CD8-positive, alpha-beta memory T cell (primary cell): ENCODE measurements around the gene CRIP2. TPM values are rescaled to one million over a fixed set of nuclear protein-coding genes. Genes with fewer than 3 reads are reported as not detected.

Experiments
- CTCF ChIA-PET: fragments of 350-600 bp; sonication (Branson Sonifier 250); formaldehyde crosslinking; loops from one replicate; lab custom pipeline; 2021; ENCODE audit warnings: antibody characterized with exemption; lab: Charles Lee
- POLR2A ChIA-PET: fragments of 350-600 bp; sonication (Branson Sonifier 250); formaldehyde crosslinking; loops from one replicate; lab custom pipeline; 2021; ENCODE audit warnings: antibody characterized with exemption; lab: Charles Lee
- DNase-seq, 5 donors: peaks; one replicate each; pipeline versions ENCODE4 v3.0.0 to v3.0.0-alpha.2; 2020 to 2022; ENCODE audit warnings: mixed read lengths in 1 of 5
- H3K27ac ChIP-seq: one replicate; pipeline ENCODE4 v1.7.0; 2013; ENCODE audit warnings: low read depth, mild to moderate bottlenecking, low read length, moderate library complexity
- H3K27me3 ChIP-seq: 2 replicates; pipeline ENCODE4 v1.7.0; 2013; ENCODE audit warnings: low read length, mild to moderate bottlenecking; ENCODE audit not compliant: insufficient read depth, poor library complexity, severe bottlenecking
- H3K36me3 ChIP-seq: 2 replicates; pipeline ENCODE4 v1.7.0; 2013; ENCODE audit warnings: mild to moderate bottlenecking, low read length, moderate library complexity; ENCODE audit not compliant: insufficient read depth
- H3K4me1 ChIP-seq: 2 replicates; pipeline ENCODE4 v1.7.0; 2013; ENCODE audit warnings: mild to moderate bottlenecking, low read length, moderate library complexity; ENCODE audit not compliant: insufficient read depth
- H3K4me3 ChIP-seq: 2 replicates; pipeline ENCODE4 v1.7.0; 2013; ENCODE audit warnings: mild to moderate bottlenecking, low read length
- H3K9me3 ChIP-seq: 2 replicates; pipeline ENCODE4 v1.7.0; 2013; ENCODE audit warnings: mild to moderate bottlenecking, low read length
- H3K27ac Mint-ChIP-seq, 8 donors: one replicate each; pipeline ENCODE4 v1.8.0; 2020 to 2021; ENCODE audit warnings: mixed read lengths in 8 of 8, mild to moderate bottlenecking in 6 of 8, inconsistent platforms in 3 of 8, moderate library complexity in 3 of 8
- H3K27me3 Mint-ChIP-seq, 2 donors: one replicate each; pipeline ENCODE4 v1.8.0; 2020 to 2021; ENCODE audit warnings: mixed read lengths in 2 of 2, mild to moderate bottlenecking in 1 of 2, moderate library complexity in 1 of 2
- H3K36me3 Mint-ChIP-seq, 3 donors: one replicate each; pipeline ENCODE4 v1.8.0; 2020 to 2021; ENCODE audit warnings: mixed read lengths in 3 of 3, inconsistent platforms in 1 of 3, mild to moderate bottlenecking in 1 of 3
- H3K4me1 Mint-ChIP-seq, 3 donors: one replicate each; pipeline ENCODE4 v1.8.0; 2020 to 2021; ENCODE audit warnings: mixed read lengths in 3 of 3, inconsistent platforms in 1 of 3, mild to moderate bottlenecking in 1 of 3
- H3K4me3 Mint-ChIP-seq, 7 donors: one replicate each; pipeline ENCODE4 v1.8.0; 2020 to 2021; ENCODE audit warnings: mixed read lengths in 7 of 7, mild to moderate bottlenecking in 6 of 7, moderate library complexity in 4 of 7, inconsistent platforms in 2 of 7
- H3K9me3 Mint-ChIP-seq, 5 donors: one replicate each; pipeline ENCODE4 v1.8.0; 2020 to 2022; ENCODE audit warnings: mixed read lengths in 5 of 5, mild to moderate bottlenecking in 3 of 5, moderate library complexity in 2 of 5, inconsistent platforms in 1 of 5
- polyA plus RNA-seq: library from polyadenylated mRNA; unstranded; fragments of 300-500 nt; fragmentation: Illumina TruSeq; gene quantifications from one replicate; pipeline ENCODE4 v1.2.3, GENCODE V29; 2021
- total RNA-seq, 2 experiments: library from RNA; stranded (reverse); gene quantifications; one replicate each; pipeline ENCODE4 v1.2.3, GENCODE V29; 2021

CRIP2 gene
- total and polyA plus RNA-seq, 3 experiments from 2014 or later, result 2.7 to 31.5 (median 4.5) TPM

GRCh38 chr14:105528586-105529318 lies 54.1 kb downstream of the CRIP2 start:
- H3K27ac ChIP-seq, result no peak overlapping the region
- Mint-ChIP-seq H3K27me3 (peaks cover 11 to 18% of the 10 kb centered on the region in 2 donors), H3K36me3 (no peaks in the 10 kb centered on the region), H3K9me3 (peaks cover 0 to 2% (median 0%) of the 10 kb centered on the region in 5 donors), H3K27ac (peak overlapping the region in 4 of 8 donors; percentile 63 to 78 (median 69)), H3K4me3 (peak overlapping the region; percentile 74 to 86 (median 80)), H3K4me1 (peaks cover 4 to 38% (median 7%) of the 10 kb centered on the region in 3 donors)
- DNase-seq, result peak in 2 of 5 donors; percentile 18 to 44
- peaks cover 26% of the 10 kb centered on the region for H3K4me1 ChIP-seq
- ChIA-PET POLR2A (interaction anchor here (0.6 to 1.6 kb wide), 2 partner anchors 39 to 467 kb away, joined by 3 to 10 read pairs; no protein-coding TSS in a partner anchor), CTCF (interaction anchor here (0.7 to 3.8 kb wide), 10 partner anchors 9 to 158 kb away, joined by 3 to 19 read pairs (median 6); no protein-coding TSS in a partner anchor)
- H3K27me3 ChIP-seq, result peaks cover 17% of the 10 kb centered on the region
- no peaks in the 10 kb centered on the region for H3K9me3 ChIP-seq
- H3K36me3 ChIP-seq, result no peaks in the 10 kb centered on the region
- peak overlapping the region; percentile 53 for H3K4me3 ChIP-seq

DNA sequence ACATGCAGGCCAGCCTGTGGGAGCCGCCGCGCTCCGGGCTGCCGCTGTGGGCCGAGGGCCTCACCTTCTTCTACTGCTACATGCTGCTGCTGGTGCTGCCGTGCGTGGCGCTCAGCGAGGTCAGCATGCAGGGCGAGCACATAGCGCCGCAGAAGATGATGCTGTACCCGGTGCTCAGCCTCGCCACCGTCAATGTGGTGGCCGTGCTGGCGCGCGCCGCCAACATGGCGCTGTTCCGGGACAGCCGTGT lies 54.6 kb downstream of the CRIP2 start:
- peaks cover 4 to 38% (median 7%) of the 10 kb centered on the region in 3 donors for H3K4me1 Mint-ChIP-seq
- no peaks in the 10 kb centered on the region for H3K36me3 Mint-ChIP-seq
- peaks cover 17% of the 10 kb centered on the region for H3K27me3 ChIP-seq
- peak overlapping the region in 2 of 8 donors; percentile 74 to 78 for H3K27ac Mint-ChIP-seq
- POLR2A ChIA-PET, result interaction anchor here (0.6 to 1.6 kb wide), 2 partner anchors 40 to 572 kb away, joined by 3 to 10 read pairs; no protein-coding TSS in a partner anchor
- H3K9me3 Mint-ChIP-seq, result peaks cover 0 to 2% (median 0%) of the 10 kb centered on the region in 5 donors
- peak in 1 of 5 donors; percentile 36 for DNase-seq
- CTCF ChIA-PET, result interaction anchor here (1.9 to 3.8 kb wide), 3 partner anchors 8 to 47 kb away, joined by 6 to 19 read pairs (median 11); no protein-coding TSS in a partner anchor
- peak overlapping the region; percentile 53 for H3K4me3 ChIP-seq
- no peaks in the 10 kb centered on the region for H3K9me3 ChIP-seq
- H3K4me1 ChIP-seq, result peaks cover 26% of the 10 kb centered on the region
- peaks cover 11 to 18% of the 10 kb centered on the region in 2 donors for H3K27me3 Mint-ChIP-seq
- H3K36me3 ChIP-seq, result no peaks in the 10 kb centered on the region
- no peak overlapping the region for H3K27ac ChIP-seq
- peak overlapping the region; percentile 74 to 86 (median 80) for H3K4me3 Mint-ChIP-seq

Other genes with a start within 250 kb of the CRIP2 start
- gene BTBD6, start 226.3 kb upstream of the CRIP2 start, total RNA-seq, result 10 to 100 TPM; 54.1 to 55.0 TPM
- 16.2 TPM for gene BTBD6, start 226.3 kb upstream of the CRIP2 start, polyA plus RNA-seq
- 10 to 100 TPM; 29.4 to 31.7 TPM for gene BRF1, start 173.8 kb upstream of the CRIP2 start, total RNA-seq
- gene BRF1, start 173.8 kb upstream of the CRIP2 start, polyA plus RNA-seq, result 13.0 TPM
- gene PACS2, start 160.1 kb upstream of the CRIP2 start, total RNA-seq, result 10 to 100 TPM; 31.0 to 32.9 TPM
- gene PACS2, start 160.1 kb upstream of the CRIP2 start, polyA plus RNA-seq, result 6.5 TPM
- gene TEX22, start 76.3 kb upstream of the CRIP2 start, total RNA-seq, result 1 to 10 TPM; 1.4 to 2.9 TPM
- gene TEX22, start 76.3 kb upstream of the CRIP2 start, polyA plus RNA-seq, result 0.08 TPM
- gene MTA1, start 55.0 kb upstream of the CRIP2 start, total RNA-seq, result 100 to 1,000 TPM; 124 to 129 TPM
- gene MTA1, start 55.0 kb upstream of the CRIP2 start, polyA plus RNA-seq, result 6.1 TPM
- 100 to 1,000 TPM; 463 to 468 TPM for gene CRIP1, start 12.1 kb downstream of the CRIP2 start, total RNA-seq
- 1,031 TPM for gene CRIP1, start 12.1 kb downstream of the CRIP2 start, polyA plus RNA-seq
- 10 to 100 TPM; 52.1 to 56.5 TPM for gene TEDC1, start 16.4 kb downstream of the CRIP2 start, total RNA-seq
- 14.7 TPM for gene TEDC1, start 16.4 kb downstream of the CRIP2 start, polyA plus RNA-seq
- gene TMEM121, start 51.8 kb downstream of the CRIP2 start, total RNA-seq, result 10 to 100 TPM; 14.2 to 17.1 TPM
- 3.8 TPM for gene TMEM121, start 51.8 kb downstream of the CRIP2 start, polyA plus RNA-seq